Skeletal muscle tissue (tissue), 4 donors: ENCODE measurements around the gene SOD2. TPM values are rescaled to one million over a fixed set of nuclear protein-coding genes. Genes with fewer than 3 reads are reported as not detected.
"Not testable (repeated sequence)": the region's sequence is repeated elsewhere in the genome, so short reads cannot be mapped to it uniquely, and the experiment has no call there.

Experiments
- H3K27ac ChIP-seq: one replicate; pipeline ENCODE4 v1.7.0; 2013; ENCODE audit warnings: mild to moderate bottlenecking, low read depth, low read length, inconsistent platforms
- H3K27me3 ChIP-seq, 3 donors: one replicate each; pipeline ENCODE4 v1.7.0; 2013; ENCODE audit warnings: low read length in 3 of 3; ENCODE audit not compliant: control insufficient read depth in 3 of 3, insufficient read depth in 3 of 3
- H3K36me3 ChIP-seq, 3 donors: one replicate each; pipeline ENCODE4 v1.7.0; 2013; ENCODE audit warnings: low read length in 3 of 3; ENCODE audit not compliant: control insufficient read depth in 3 of 3, insufficient read depth in 3 of 3
- H3K4me1 ChIP-seq, 3 donors: one replicate each; pipeline ENCODE4 v1.7.0; 2013; ENCODE audit warnings: low read length in 3 of 3, mild to moderate bottlenecking in 3 of 3; ENCODE audit not compliant: control insufficient read depth in 3 of 3, insufficient read depth in 3 of 3
- H3K4me3 ChIP-seq, 3 donors: one replicate each; pipeline ENCODE4 v1.7.0; 2013; ENCODE audit warnings: low read length in 3 of 3
- H3K9ac ChIP-seq, 3 donors: one replicate each; pipeline ENCODE4 v1.7.0; 2013; ENCODE audit warnings: low read length in 3 of 3, mild to moderate bottlenecking in 3 of 3, moderate library complexity in 2 of 3, low read depth in 1 of 3
- H3K9me3 ChIP-seq, 3 donors: one replicate each; pipeline ENCODE4 v1.7.0; 2013; ENCODE audit warnings: low read length in 3 of 3; ENCODE audit not compliant: control insufficient read depth in 3 of 3
- total RNA-seq: library from RNA; depleted of rRNA; stranded (reverse); fragments of >200 nt; gene quantifications from one replicate; pipeline ENCODE4 v1.2.3, GENCODE V29; 2014
- donor health status: Osteomylitis.

Gene SOD2
- total RNA-seq, 1 donor from 2014 or later: 28.7 TPM

GRCh38 chr6:159700970-159701369 is 7.9 kb upstream of the SOD2 start:
- H3K9ac ChIP-seq: no peak overlapping the region
- H3K36me3 ChIP-seq: no peaks in the 10 kb centered on the region
- peak overlapping the region; percentile 70 for H3K27ac ChIP-seq
- no peak overlapping the region for H3K4me3 ChIP-seq
- H3K4me1 ChIP-seq: peaks cover 10 to 24% (median 13%) of the 10 kb centered on the region in 3 donors
- H3K27me3 ChIP-seq: no peaks in the 10 kb centered on the region
- H3K9me3 ChIP-seq: no peaks in the 10 kb centered on the region

- Histone ChIP-seq H3K27me3 (no peaks in the 10 kb centered on the region), H3K9me3 (no peaks in the 10 kb centered on the region), H3K36me3 (peaks cover 4 to 10% (median 6%) of the 10 kb centered on the region in 3 donors), H3K27ac (no peak overlapping the region), H3K4me1 (peaks cover 19 to 45% (median 22%) of the 10 kb centered on the region in 3 donors), H3K9ac (no peak overlapping the region), H3K4me3 (no peak overlapping the region)
Measured at GRCh38 chr6:159695984-159696383, 2.9 kb upstream of the SOD2 start.

DNA sequence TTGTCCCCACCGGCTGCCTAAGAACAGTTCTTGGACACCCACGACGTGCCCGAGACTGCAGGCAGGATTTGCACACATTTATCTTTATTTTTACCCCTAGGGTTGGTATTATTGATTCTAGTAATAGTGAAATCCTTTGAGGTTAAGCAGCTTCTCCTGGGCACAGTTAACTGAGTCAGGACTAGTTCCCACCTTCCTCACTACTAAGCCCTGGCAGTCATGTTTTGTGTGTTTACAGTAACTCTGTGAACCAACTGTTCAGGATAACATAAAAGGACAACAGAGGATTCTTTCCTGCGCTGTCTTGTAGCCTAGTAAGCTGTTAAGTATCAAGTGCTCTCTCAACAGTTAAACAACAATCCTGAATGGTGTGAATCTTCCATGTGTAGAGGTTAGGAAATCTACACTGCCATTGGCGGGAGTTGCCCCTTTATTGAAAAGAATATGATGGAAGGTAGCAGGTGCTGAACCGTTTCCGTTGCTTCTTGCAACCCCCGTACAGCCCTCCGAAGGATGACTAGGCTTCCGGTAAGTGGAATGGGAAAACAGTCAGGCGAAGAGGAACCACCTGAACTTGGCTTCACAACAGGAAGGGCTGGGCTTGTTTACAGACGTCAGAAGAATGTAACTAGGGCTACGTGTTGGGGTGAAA is 979 bp upstream of the SOD2 start:
- Histone ChIP-seq H3K27ac (peak overlapping the region; percentile 93), H3K9me3 (no peaks in the 10 kb centered on the region), H3K4me1 (peaks cover 18 to 52% (median 20%) of the 10 kb centered on the region in 3 donors), H3K4me3 (peak overlapping the region; percentile 78 to 97 (median 94)), H3K27me3 (no peaks in the 10 kb centered on the region), H3K9ac (peak overlapping the region; percentile 73 to 96 (median 95)), H3K36me3 (peaks cover 9 to 14% (median 12%) of the 10 kb centered on the region in 3 donors)

DNA sequence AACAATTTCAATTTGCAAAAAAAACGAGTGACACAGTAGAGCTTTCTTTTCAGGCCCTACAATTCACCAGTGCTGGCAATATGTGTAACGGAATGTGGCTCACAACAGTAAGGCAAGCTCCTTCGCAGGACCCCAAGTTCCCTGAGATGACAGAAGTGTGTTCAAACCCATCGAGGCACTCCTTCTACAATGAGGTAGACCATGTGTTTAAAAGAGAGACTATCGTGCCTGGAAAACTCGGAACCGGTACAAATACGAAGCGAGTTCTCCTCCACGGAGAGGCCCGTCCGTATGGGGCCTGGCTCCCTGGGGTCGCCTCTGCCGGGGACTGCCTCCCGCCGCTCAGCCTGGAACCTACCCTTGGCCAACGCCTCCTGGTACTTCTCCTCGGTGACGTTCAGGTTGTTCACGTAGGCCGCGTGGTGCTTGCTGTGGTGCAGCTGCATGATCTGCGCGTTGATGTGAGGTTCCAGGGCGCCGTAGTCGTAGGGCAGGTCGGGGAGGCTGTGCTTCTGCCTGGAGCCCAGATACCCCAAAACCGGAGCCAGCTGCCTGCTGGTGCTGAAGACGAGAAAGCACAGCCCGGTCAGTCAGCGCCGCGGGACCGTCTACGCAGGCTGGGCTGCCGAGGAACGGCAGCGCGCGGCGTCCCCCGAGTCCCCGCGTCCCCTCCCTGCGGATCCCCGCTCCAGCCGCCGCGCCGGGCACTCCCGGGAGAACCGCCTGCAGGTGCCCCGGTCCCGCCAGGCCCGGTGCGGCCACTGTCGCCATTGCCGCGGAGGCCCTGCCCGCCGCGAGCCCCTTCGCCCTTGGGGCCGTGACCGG is 526 bp downstream of the SOD2 start:
- H3K4me3 ChIP-seq: peak overlapping the region; percentile 90 to 97 (median 94)
- H3K36me3 ChIP-seq: peaks cover 15 to 19% (median 17%) of the 10 kb centered on the region in 3 donors
- peak overlapping the region; percentile 93 for H3K27ac ChIP-seq
- H3K4me1 ChIP-seq: peaks cover 20 to 58% (median 23%) of the 10 kb centered on the region in 3 donors
- no peaks in the 10 kb centered on the region for H3K27me3 ChIP-seq
- no peaks in the 10 kb centered on the region for H3K9me3 ChIP-seq
- H3K9ac ChIP-seq: peak overlapping the region; percentile 91 to 97 (median 96)

GRCh38 chr6:159691963-159692287 is 1.1 kb downstream of the SOD2 start:
- peak overlapping the region; percentile 91 to 97 (median 96) for H3K9ac ChIP-seq
- H3K36me3 ChIP-seq: peaks cover 15 to 25% (median 22%) of the 10 kb centered on the region in 3 donors
- H3K9me3 ChIP-seq: no peaks in the 10 kb centered on the region
- no peaks in the 10 kb centered on the region for H3K27me3 ChIP-seq
- H3K27ac ChIP-seq: peak overlapping the region; percentile 93
- H3K4me1 ChIP-seq: peaks cover 19 to 58% (median 23%) of the 10 kb centered on the region in 3 donors
- H3K4me3 ChIP-seq: peak overlapping the region; percentile 90 to 97 (median 94)

DNA sequence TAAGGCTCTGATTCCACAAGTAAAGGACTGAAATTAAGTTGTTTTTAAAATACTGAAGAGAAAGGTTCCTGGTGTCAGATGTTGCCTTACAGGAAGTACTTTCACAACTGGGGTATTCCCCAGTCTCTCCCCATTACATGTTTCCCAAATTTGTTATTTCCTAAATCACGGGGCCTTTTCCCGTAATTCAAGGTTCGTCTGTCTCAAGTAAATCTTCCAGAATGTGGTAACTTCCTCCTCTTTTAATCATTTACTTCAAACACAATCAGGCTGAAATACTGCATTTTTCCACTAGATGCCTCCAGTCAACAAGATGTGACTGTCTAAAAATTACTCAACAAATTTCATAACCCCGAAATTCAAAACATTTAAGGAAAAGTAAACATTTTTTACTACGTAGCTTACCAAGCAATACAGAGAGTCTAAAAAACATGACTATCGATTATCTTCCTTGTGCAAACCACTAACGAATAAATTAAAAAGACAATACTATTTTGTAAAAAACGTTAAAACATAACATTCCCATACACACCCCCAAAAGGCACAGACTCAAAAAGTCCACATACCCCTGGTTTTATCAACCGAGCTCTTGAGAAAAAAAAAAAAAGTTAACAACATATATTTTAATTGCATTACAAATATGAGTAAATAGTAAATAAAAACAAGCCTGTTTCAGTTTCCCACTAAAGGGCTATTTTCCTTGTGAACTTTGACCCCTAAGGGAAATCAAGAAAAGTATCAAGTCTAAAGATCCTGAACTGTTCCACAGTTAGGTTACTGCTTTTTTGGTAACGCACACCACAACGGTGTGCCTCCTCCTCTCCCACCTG is 1.7 kb downstream of the SOD2 start:
- Histone ChIP-seq H3K9ac (peak overlapping the region; percentile 91 to 97 (median 96)), H3K9me3 (no peaks in the 10 kb centered on the region), H3K4me3 (peak overlapping the region; percentile 90 to 97 (median 94)), H3K27me3 (no peaks in the 10 kb centered on the region), H3K27ac (peak overlapping the region; percentile 93), H3K36me3 (peaks cover 15 to 30% (median 25%) of the 10 kb centered on the region in 3 donors), H3K4me1 (peaks cover 19 to 54% (median 23%) of the 10 kb centered on the region in 3 donors)

DNA sequence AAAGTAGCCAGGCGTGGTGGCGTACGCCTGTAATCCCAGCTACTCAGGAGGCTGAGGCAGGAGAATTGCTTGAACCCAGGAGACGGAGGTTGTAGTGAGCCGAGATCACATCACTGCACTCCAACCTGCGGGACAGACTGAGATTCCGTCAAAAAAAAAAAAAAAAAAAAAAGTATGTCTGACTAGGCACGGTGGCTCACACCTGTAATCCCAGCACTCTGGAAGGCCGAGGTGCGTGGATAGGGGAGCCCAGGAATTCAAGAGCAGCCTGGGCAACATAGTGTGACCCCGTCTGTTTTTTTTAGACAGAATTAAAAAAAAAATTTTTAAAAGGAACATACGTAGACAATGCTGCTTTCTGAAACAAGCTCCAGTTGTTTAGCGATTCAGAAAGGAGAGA is 2.9 kb downstream of the SOD2 start:
- peaks cover 19 to 47% (median 23%) of the 10 kb centered on the region in 3 donors for H3K4me1 ChIP-seq
- H3K9ac ChIP-seq: peak overlapping the region in 1 of 3 donors; percentile 27
- not testable (repeated sequence) for H3K27me3 ChIP-seq, H3K9me3 ChIP-seq, H3K4me3 ChIP-seq, H3K27ac ChIP-seq
- peaks cover 19 to 30% (median 25%) of the 10 kb centered on the region in 3 donors for H3K36me3 ChIP-seq

GRCh38 chr6:159689001-159689400 is 4.0 kb downstream of the SOD2 start:
- Histone ChIP-seq H3K4me3 (peak overlapping the region in 1 of 3 donors; percentile 33), H3K36me3 (peaks cover 21 to 34% (median 32%) of the 10 kb centered on the region in 3 donors), H3K9me3 (no peaks in the 10 kb centered on the region), H3K9ac (peak overlapping the region; percentile 1 to 51 (median 36)), H3K4me1 (peaks cover 19 to 38% (median 21%) of the 10 kb centered on the region in 3 donors), H3K27ac (no peak overlapping the region), H3K27me3 (no peaks in the 10 kb centered on the region)

DNA sequence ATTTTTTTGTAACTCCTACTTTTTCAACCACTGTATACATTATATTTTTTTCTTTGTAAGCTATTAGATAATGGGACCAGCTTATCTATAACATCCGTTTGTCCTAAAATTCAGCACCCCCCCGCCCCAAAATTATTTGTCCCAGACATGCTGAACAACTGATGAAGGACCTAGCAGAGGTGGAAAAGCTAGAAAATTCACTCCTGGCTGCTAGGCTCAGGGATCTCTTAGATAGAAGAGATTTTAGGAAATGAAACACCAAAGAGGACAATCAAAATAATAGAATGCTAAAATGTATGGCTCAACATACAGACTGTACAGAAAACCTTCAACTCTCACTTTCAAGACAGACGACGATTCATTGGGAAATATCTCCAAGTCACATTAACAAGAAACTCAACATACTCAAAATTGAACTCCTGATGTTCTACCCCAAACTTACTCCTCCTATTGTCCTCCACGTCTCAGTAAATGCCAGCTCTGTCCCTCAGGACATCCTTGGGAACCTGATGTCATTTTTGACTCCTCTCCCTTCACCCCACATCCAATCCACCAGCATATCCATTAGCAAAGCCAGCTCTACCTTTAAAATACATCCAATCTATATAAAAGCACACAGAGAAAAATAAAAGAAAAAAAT is 4.7 kb downstream of the SOD2 start:
- Histone ChIP-seq H3K36me3 (peaks cover 24 to 40% (median 38%) of the 10 kb centered on the region in 3 donors), H3K27me3 (no peaks in the 10 kb centered on the region), H3K9me3 (no peaks in the 10 kb centered on the region), H3K9ac (peak overlapping the region in 2 of 3 donors; percentile 1 to 51), H3K4me1 (peaks cover 17 to 34% (median 17%) of the 10 kb centered on the region in 3 donors), H3K4me3 (no peak overlapping the region), H3K27ac (no peak overlapping the region)
